Measurements from ENCODE around the gene DHRS3. TPM values are rescaled to one million over a fixed set of nuclear protein-coding genes. Genes with fewer than 3 reads are reported as not detected.

The DHRS3 gene
- total RNA-seq, 4 donors from 2014 or later = 115 to 211 (median 186) TPM

DNA sequence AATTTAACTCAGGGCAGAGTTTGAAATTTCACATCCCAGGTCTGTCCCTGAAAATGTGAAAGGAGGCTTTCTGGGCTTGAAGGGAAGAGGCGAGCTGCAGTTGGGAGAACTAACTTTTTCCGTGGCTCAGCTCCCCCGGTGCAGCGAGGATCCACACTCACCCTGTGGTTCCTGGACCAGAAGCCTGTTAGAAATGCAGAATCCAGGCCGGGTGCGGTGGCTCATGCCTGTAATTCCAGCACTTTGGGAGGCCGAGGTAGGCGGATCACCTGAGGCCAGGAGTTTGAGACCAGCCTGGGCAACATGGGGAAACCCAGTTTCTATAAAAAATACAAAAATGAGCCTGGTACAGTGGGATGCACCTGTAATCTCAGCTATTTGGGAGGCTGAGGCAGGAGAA is 2.9 kb upstream of the DHRS3 start:
- no peak for TF ChIP-seq POLR2AphosphoS5 (IDR thresholded peaks at IDR 0.05)
- no peak for TF ChIP-seq POLR2A (IDR thresholded peaks at IDR 0.05)
- TF ChIP-seq EP300 (IDR thresholded peaks at IDR 0.05) = no peak
- TF ChIP-seq CTCF (IDR thresholded peaks at IDR 0.05) = no peak
- H3K4me1 ChIP-seq = peaks cover 0 to 51% (median 30%) of the 10 kb centered on the region in 3 donors
- H3K27ac ChIP-seq = peak overlapping the region; percentile 98 to 100 (median 98)
- H3K4me3 ChIP-seq = peak overlapping the region in 1 of 2 donors; percentile 94
- H3K9me3 ChIP-seq = no peaks in the 10 kb centered on the region
- H3K27me3 ChIP-seq = no peaks in the 10 kb centered on the region
- 40% methylated on average over 1 of the region's 8 CpGs; no CpG with 5 or more reads in 1 of the 2 donors for WGBS, 2 donors (ENCODE audit: low coverage in 1 of 2)
- H3K36me3 ChIP-seq = no peaks in the 10 kb centered on the region
- ATAC-seq = no peak

- 50% methylated on average over 1 of the region's 4 CpGs; no CpG with 5 or more reads in 1 of the 2 donors for WGBS, 2 donors (ENCODE audit: low coverage in 1 of 2)
- no peak for ATAC-seq
- peak overlapping the region in 1 of 2 donors; percentile 94 for H3K4me3 ChIP-seq
These were observed 2.5 kb upstream of the DHRS3 start for GRCh38 chr1:12620488-12620865.

DNA sequence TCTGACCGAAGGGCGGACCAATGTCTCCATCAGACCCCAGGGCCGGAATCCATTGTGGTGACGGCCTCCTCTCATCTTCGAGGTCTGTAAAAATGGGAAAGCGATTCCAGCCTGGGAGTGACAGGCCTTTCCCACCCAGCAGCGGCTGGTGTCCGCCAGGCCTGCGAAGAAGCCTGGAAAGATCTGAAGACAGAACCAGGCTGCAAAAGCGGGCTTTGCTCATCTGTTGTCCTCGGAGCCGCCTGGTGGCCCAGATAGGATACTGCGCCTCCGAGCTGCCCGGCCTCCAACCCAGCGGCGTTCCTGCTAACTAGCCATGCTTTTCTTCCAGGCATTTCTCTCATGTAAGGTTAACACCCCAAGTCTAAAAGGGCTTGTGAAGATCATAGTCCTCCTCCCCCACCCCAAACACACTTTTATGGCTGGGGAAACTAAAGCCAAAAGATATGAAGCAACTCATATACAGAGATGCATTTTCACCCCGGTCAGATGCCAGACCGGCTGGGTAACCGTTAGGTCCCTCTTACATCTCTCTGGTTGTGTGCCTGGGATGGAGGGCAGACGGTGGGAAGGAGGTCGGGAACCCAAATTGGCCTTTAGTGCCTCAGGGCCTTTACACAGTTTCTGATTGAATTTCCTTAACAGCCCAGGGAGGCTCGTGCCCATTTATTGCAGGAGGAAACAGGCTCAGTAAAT is 1.9 kb upstream of the DHRS3 start:
- 20 to 32% methylated on average over 5 to 6 of the region's 23 CpGs for WGBS, 2 donors (ENCODE audit: low coverage in 1 of 2)
- Histone ChIP-seq H3K27ac (peak overlapping the region; percentile 98 to 100 (median 98)), H3K27me3 (no peaks in the 10 kb centered on the region), H3K4me3 (peak overlapping the region; percentile 94 to 97), H3K4me1 (peaks cover 0 to 56% (median 30%) of the 10 kb centered on the region in 3 donors), H3K9me3 (no peaks in the 10 kb centered on the region), H3K36me3 (no peaks in the 10 kb centered on the region)
- ATAC-seq = peak; percentile 50
- TF ChIP-seq CTCF (IDR thresholded peaks at IDR 0.05) = peak in 3 of 4 experiments; percentile 97 to 100 (median 99)
- no peak for TF ChIP-seq EP300 (IDR thresholded peaks at IDR 0.05)
- TF ChIP-seq POLR2A (IDR thresholded peaks at IDR 0.05) = peak in 1 of 2 donors; percentile 19
- peak; percentile 63 for TF ChIP-seq POLR2AphosphoS5 (IDR thresholded peaks at IDR 0.05)

More at GRCh38 chr1:12620488-12620865, 2.5 kb upstream of the DHRS3 start:
- peaks cover 0 to 51% (median 30%) of the 10 kb centered on the region in 3 donors for H3K4me1 ChIP-seq
- H3K36me3 ChIP-seq = no peaks in the 10 kb centered on the region
- no peaks in the 10 kb centered on the region for H3K27me3 ChIP-seq
- TF ChIP-seq POLR2A (IDR thresholded peaks at IDR 0.05) (no peak), POLR2AphosphoS5 (IDR thresholded peaks at IDR 0.05) (no peak), EP300 (IDR thresholded peaks at IDR 0.05) (no peak), CTCF (IDR thresholded peaks at IDR 0.05) (no peak)
- peak overlapping the region; percentile 98 to 100 (median 98) for H3K27ac ChIP-seq
- no peaks in the 10 kb centered on the region for H3K9me3 ChIP-seq

DNA sequence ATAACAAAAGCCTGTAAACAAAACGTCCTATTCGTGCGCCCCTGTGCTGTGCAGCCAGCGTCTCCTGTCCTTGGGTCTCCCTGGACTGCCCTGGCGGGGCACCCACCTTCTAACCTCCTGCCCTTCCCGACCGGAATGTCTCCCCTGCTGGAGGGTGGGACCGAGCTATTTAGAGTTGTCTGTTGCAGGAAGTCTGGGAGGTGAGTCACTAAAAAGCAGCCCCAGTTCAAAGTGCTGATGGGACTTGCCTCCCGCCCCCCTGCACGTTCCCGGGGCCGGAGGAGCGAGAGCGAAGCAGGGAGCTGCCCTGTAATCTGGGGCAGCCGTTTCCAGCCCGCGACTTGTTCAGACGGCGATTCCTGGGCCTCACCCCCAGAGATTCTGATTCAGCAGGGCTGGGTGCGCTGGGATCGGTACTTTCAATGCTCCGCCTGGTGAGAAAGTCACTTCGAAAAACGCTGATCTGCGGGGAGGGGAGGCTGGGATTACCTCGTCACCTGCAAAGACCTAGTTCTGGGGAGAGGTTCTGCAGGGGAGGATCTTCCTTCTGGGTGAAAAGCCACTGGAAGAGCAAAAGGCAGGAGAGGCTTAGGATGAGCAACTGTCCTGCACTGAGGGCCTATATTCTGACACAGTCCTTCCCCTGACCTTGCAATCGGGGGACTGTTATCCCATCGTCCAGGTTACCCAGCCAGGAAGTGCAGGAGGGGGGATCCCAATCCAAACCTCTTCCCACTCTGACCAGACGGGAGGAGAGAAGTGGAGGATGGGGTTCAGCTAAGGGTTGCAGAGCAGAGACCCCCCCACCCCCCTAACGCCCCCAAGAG is 1.2 kb upstream of the DHRS3 start:
- TF ChIP-seq POLR2A (IDR thresholded peaks at IDR 0.05) (peak; percentile 54 to 68), POLR2AphosphoS5 (IDR thresholded peaks at IDR 0.05) (peak; percentile 92), EP300 (IDR thresholded peaks at IDR 0.05) (no peak), CTCF (IDR thresholded peaks at IDR 0.05) (peak in 3 of 4 experiments; percentile 12 to 50 (median 29))
- Histone ChIP-seq H3K4me3 (peak overlapping the region; percentile 94 to 97), H3K9me3 (no peaks in the 10 kb centered on the region), H3K4me1 (peaks cover 0 to 64% (median 31%) of the 10 kb centered on the region in 3 donors), H3K36me3 (no peaks in the 10 kb centered on the region), H3K27me3 (no peaks in the 10 kb centered on the region), H3K27ac (peak overlapping the region; percentile 98 to 100 (median 98))
- 5 to 6% methylated on average over 7 to 8 of the region's 30 CpGs for WGBS, 2 donors (ENCODE audit: low coverage in 1 of 2)
- ATAC-seq = peak; percentile 65

Data from gastroesophageal sphincter (tissue), 4 donors.